ENCODE measurements around the gene DOP1A. TPM values are rescaled to one million over a fixed set of nuclear protein-coding genes. Genes with fewer than 3 reads are reported as not detected.

DOP1A gene
- total and polyA plus RNA-seq, 3 donors from 2014 or later: 31.4 to 72.7 (median 68.7) TPM

GRCh38 chr6:83151114-83151513 is 83.6 kb downstream of the DOP1A start:
- no peak overlapping the region for H3K27ac ChIP-seq
- DNase-seq: no peak
- 82 to 90% methylated on average over 2 of the region's 2 CpGs for WGBS, 2 donors
- no peak for TF ChIP-seq CTCF (IDR thresholded peaks at IDR 0.05)
- no peak for TF ChIP-seq POLR2A (IDR thresholded peaks at IDR 0.05)
- intact Hi-C loops (cut with DNase I; ENCODE audit: low total_unique reads): no loop called here
- no peak overlapping the region for H3K4me3 ChIP-seq
- H3K36me3 ChIP-seq (ENCODE audit: low read depth, missing control alignments): no peaks in the 10 kb centered on the region
- no peaks in the 10 kb centered on the region for H3K4me1 ChIP-seq
- H3K9me3 ChIP-seq: no peaks in the 10 kb centered on the region
- H3K27me3 ChIP-seq: no peaks in the 10 kb centered on the region

- H3K9me3 ChIP-seq: no peaks in the 10 kb centered on the region
- no peaks in the 10 kb centered on the region for H3K4me1 ChIP-seq
- H3K4me3 ChIP-seq: no peak overlapping the region
- no peaks in the 10 kb centered on the region for H3K36me3 ChIP-seq (ENCODE audit: low read depth, missing control alignments)
- no peak overlapping the region for H3K27ac ChIP-seq
- intact Hi-C loops (cut with DNase I; ENCODE audit: low total_unique reads): no loop called here
- TF ChIP-seq CTCF (IDR thresholded peaks at IDR 0.05): no peak
- TF ChIP-seq POLR2A (IDR thresholded peaks at IDR 0.05): no peak
- DNase-seq: no peak
- 90 to 94% methylated on average over 1 of the region's 1 CpG for WGBS, 2 donors
- H3K27me3 ChIP-seq: no peaks in the 10 kb centered on the region
Measured at GRCh38 chr6:83152913-83153312, 85.4 kb downstream of the DOP1A start.

GRCh38 chr6:83153883-83154521 is 86.5 kb downstream of the DOP1A start:
- Histone ChIP-seq H3K4me1 (no peaks in the 10 kb centered on the region), H3K27me3 (no peaks in the 10 kb centered on the region), H3K36me3 (ENCODE audit: low read depth, missing control alignments) (no peaks in the 10 kb centered on the region), H3K4me3 (no peak overlapping the region), H3K27ac (no peak overlapping the region), H3K9me3 (no peaks in the 10 kb centered on the region)
- WGBS, 2 donors: 70 to 75% methylated on average over 4 of the region's 4 CpGs
- DNase-seq: no peak
- intact Hi-C loops (cut with DNase I; ENCODE audit: low total_unique reads): no loop called here
- TF ChIP-seq CTCF (IDR thresholded peaks at IDR 0.05): no peak
- no peak for TF ChIP-seq POLR2A (IDR thresholded peaks at IDR 0.05)

DNA sequence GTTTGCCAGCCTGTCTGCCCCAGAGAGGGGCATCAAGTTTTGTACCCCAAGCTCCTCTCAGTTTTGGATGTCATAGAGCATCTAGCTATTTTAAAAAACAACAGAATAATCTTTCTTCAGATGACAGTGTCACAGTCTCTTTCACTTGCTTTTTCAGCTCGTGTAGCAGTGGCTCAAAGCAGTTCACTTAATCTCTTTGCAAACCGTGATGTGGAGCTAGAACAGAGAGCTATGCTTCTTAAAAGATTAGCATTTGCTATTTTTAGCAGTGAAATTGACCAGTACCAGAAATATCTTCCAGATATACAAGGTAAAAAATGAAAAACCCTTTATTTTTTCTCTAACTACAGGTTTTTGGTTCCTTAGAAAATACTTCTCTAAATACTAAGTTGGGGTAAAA is 88.3 kb downstream of the DOP1A start:
- TF ChIP-seq CTCF (IDR thresholded peaks at IDR 0.05): no peak
- no peak for TF ChIP-seq POLR2A (IDR thresholded peaks at IDR 0.05)
- H3K27me3 ChIP-seq: no peaks in the 10 kb centered on the region
- H3K27ac ChIP-seq: no peak overlapping the region
- H3K36me3 ChIP-seq (ENCODE audit: low read depth, missing control alignments): no peaks in the 10 kb centered on the region
- no peak for DNase-seq
- H3K4me3 ChIP-seq: no peak overlapping the region
- H3K9me3 ChIP-seq: no peaks in the 10 kb centered on the region
- no peaks in the 10 kb centered on the region for H3K4me1 ChIP-seq
- 21 to 43% methylated on average over 2 of the region's 2 CpGs for WGBS, 2 donors
- intact Hi-C loops (cut with DNase I; ENCODE audit: low total_unique reads): no loop called here

DNA sequence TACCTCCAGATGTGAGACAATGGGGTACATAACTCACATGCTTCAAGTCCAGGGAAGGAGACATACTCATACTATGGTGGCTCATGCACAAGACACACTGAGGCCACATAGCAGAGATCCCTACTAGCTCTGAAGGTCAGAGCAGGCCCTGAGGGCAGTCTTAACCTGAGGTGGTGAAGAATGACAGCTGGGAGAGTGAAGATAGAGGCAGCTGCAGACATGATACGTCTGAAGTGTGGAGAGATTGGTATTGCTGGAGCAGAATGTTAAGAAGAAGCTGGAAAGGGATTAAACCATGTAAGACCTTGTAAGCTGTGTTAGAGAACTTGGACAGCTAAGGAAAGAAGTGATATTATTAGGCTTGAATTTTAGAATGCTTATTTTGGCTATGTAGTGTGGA is 92.7 kb downstream of the DOP1A start:
- Histone ChIP-seq H3K27me3 (no peaks in the 10 kb centered on the region), H3K27ac (no peak overlapping the region), H3K9me3 (no peaks in the 10 kb centered on the region), H3K36me3 (ENCODE audit: low read depth, missing control alignments) (no peaks in the 10 kb centered on the region), H3K4me1 (no peaks in the 10 kb centered on the region), H3K4me3 (no peak overlapping the region)
- DNase-seq: no peak
- WGBS, 2 donors: 32 to 67% methylated on average over 1 of the region's 1 CpG
- TF ChIP-seq CTCF (IDR thresholded peaks at IDR 0.05) (no peak), POLR2A (IDR thresholded peaks at IDR 0.05) (no peak)
- intact Hi-C loops (cut with DNase I; ENCODE audit: low total_unique reads): no loop called here

All from testis (tissue), 3 donors.